Measurements from ENCODE around the gene ZFYVE1.

DNA sequence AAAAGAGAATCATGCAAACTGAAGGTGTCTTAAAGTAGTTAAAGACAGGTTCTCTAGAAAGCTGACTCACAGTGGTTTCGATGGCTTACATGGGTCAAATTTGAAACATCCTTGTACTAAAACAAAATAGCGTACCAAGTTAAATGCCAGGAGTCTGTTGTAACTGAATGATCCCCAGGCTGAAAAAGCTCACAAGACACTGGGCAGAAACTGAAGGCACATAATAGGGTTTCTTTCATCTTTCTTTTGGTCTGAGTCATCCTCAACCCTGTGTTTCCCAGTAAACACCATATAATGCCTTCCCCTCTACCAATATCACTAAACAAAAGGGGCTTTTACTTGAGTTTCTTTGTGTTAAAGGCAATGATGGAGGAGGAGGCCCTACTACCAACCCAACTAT, 12.8 kb downstream of the ZFYVE1 start:
- TF ChIP-seq MAFK (IDR thresholded peaks at IDR 0.05; ENCODE audit: partially characterized antibody) (no peak), POLR2A (IDR thresholded peaks at IDR 0.05; ENCODE audit: low read length) (no peak), CTCF (IDR thresholded peaks at IDR 0.05) (no peak), SMC3 (IDR thresholded peaks at IDR 0.05) (no peak), KDM5A (IDR thresholded peaks at IDR 0.05) (no peak), PHF8 (IDR thresholded peaks at IDR 0.05; ENCODE audit: borderline replicate concordance, low read depth) (no peak), FOSL2 (IDR thresholded peaks at IDR 0.05) (no peak), FOSL2 (CRISPR knock-in tag; IDR thresholded peaks at IDR 0.05) (no peak), REST (IDR thresholded peaks at IDR 0.05) (no peak), FOSB (CRISPR knock-in tag; IDR thresholded peaks at IDR 0.05) (no peak), E2F6 (IDR thresholded peaks at IDR 0.05; ENCODE audit: borderline replicate concordance, low read depth) (no peak), JUN (IDR thresholded peaks at IDR 0.05) (no peak), MAZ (IDR thresholded peaks at IDR 0.05; ENCODE audit: borderline replicate concordance, low read depth, low read length) (no peak)

Measured in A549 (cell line).